Spinal cord (tissue), 10 donors: ENCODE results near the gene CCDC27. TPM values are rescaled to one million over a fixed set of nuclear protein-coding genes. Genes with fewer than 3 reads are reported as not detected.

Experiments used
- DNase-seq, 6 donors: peaks; one replicate each; pipeline versions ENCODE4 v3.0.0 to v3.0.0-alpha.2; 2013 to 2015; ENCODE audit warnings: low spot score in 6 of 6, low read depth in 4 of 6
- H3K27ac ChIP-seq: one replicate; pipeline ENCODE4 v1.5.1; 2013; ENCODE audit warnings: low read depth, low read length, control low read depth
- H3K27me3 ChIP-seq: one replicate; pipeline ENCODE4 v1.6.1; 2013; ENCODE audit warnings: low read length; ENCODE audit not compliant: control insufficient read depth, insufficient read depth
- H3K36me3 ChIP-seq: one replicate; pipeline ENCODE4 v1.6.1; 2013; ENCODE audit warnings: low read length; ENCODE audit not compliant: control insufficient read depth, insufficient read depth
- H3K4me1 ChIP-seq: one replicate; pipeline ENCODE4 v1.6.1; 2013; ENCODE audit warnings: low read length; ENCODE audit not compliant: control insufficient read depth, insufficient read depth
- H3K4me3 ChIP-seq: one replicate; pipeline ENCODE4 v1.5.1; 2013; ENCODE audit warnings: low read depth, low read length, control low read depth
- H3K9me3 ChIP-seq: one replicate; pipeline ENCODE4 v1.6.1; 2013; ENCODE audit warnings: low read length; ENCODE audit not compliant: control insufficient read depth, insufficient read depth
- WGBS: methylation state at CpG from one replicate; pipeline ENCODE4 v1.1.5; 2013; ENCODE audit warnings: missing lambda C conversion rate; ENCODE audit not compliant: insufficient coverage; 5-methylcytosine and 5-hydroxymethylcytosine counted together
- polyA plus RNA-seq, 2 donors: library from polyadenylated mRNA; unstranded; fragments of 120-200 nt; gene quantifications; one replicate each; pipeline ENCODE4 v1.2.1, GENCODE V29; 2013; ENCODE audit not compliant: insufficient read length in 2 of 2
- total RNA-seq, 2 donors: library from RNA; depleted of rRNA in 1 of 2; stranded (reverse); fragments of 120-200 nt in 1 of 2; fragments of >200 nt in 1 of 2; gene quantifications; one replicate each; pipeline versions ENCODE4 v1.2.3 to v1.2.4, GENCODE V29; 2013 to 2014
- donor health status: healthy.

CCDC27 gene
- total and polyA plus RNA-seq, 4 donors = 0.11 to 0.26 TPM; not detected in 2

DNA sequence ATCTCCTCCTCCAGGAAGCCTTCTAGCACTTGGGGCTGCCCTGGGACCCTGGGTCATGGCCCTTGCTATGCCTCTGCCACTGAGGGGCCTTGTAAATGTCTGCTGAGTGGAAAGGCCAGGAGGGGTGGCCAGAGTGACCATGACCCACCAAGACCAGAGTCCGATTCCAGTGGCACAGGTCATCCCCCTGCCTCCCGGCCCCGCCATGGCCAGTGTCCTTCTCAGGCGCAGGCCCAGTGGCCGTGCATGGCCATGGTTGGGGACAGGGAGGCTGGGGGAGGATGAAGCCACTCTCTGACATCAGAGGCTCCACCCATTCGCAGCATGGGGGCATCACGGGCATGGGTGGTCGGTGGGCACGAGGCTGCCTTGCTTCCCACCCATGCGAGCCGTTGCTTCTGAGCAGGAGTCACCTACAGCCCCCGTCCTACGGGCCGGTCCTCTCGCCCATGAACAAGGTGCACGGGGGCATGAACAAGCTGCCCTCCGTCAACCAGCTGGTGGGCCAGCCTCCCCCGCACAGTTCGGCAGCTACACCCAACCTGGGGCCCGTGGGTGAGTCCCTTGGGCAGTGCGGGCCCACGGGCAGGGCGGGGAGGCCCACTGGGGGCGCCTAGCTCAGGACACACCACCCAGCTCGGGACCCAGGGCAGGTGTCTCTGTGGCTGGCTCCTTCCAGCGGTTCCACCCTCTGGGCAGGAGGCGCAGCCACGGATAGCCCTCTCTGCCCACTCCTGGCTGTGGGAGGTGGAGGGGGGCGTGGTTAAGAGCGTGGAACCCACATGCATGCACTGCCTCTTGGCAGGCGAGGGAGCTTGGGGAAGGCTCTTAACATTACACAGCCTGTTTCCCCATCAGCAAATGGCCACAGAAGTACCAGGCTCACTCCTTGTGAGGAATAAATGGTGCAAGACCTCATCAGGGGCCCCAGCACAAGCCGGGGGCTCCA is 22.4 kb upstream of the CCDC27 start:
- no peak for DNase-seq
- peaks cover 20% of the 10 kb centered on the region for H3K36me3 ChIP-seq
- peaks cover 15% of the 10 kb centered on the region for H3K27me3 ChIP-seq
- no peak overlapping the region for H3K4me3 ChIP-seq
- no peak overlapping the region for H3K27ac ChIP-seq
- H3K4me1 ChIP-seq = peaks cover 30% of the 10 kb centered on the region
- H3K9me3 ChIP-seq = no peaks in the 10 kb centered on the region
- 84% methylated on average over 30 of the region's 32 CpGs for WGBS

DNA sequence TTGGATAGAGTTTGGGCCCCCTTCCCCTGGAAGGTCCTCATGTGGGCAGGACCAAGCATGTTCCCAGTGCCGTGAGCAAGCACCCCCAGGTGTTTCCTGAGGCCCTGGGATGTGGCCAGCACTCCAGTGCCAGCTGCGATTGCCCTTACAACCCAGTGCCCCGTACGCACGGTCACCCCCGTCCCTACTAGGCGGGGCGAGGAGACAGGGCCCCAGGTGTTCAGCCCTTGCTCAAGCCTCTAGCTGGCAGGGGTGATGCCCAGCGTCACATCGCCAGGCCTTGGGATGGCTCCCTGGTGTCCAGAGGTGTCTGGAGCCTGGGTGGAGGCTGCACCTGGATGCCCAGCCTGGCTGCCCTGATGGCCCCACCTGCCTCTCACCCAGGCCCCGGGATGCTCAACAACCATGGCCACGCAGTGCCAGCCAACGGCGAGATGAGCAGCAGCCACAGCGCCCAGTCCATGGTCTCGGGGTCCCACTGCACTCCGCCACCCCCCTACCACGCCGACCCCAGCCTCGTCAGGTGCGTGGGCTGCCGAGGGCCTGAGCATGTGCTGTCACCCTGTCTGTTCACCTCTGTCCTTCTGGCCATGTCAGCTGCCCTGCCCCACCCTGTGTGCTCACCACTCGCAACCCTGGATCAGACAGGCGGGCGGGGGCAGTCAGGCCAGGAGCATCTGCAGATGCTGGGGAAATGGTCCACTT is 21.6 kb upstream of the CCDC27 start:
- peaks cover 28% of the 10 kb centered on the region for H3K36me3 ChIP-seq
- peaks cover 15% of the 10 kb centered on the region for H3K27me3 ChIP-seq
- WGBS = 86% methylated on average over 25 of the region's 25 CpGs
- H3K4me1 ChIP-seq = peaks cover 30% of the 10 kb centered on the region
- H3K9me3 ChIP-seq = no peaks in the 10 kb centered on the region
- DNase-seq = no peak
- no peak overlapping the region for H3K27ac ChIP-seq
- no peak overlapping the region for H3K4me3 ChIP-seq

DNA sequence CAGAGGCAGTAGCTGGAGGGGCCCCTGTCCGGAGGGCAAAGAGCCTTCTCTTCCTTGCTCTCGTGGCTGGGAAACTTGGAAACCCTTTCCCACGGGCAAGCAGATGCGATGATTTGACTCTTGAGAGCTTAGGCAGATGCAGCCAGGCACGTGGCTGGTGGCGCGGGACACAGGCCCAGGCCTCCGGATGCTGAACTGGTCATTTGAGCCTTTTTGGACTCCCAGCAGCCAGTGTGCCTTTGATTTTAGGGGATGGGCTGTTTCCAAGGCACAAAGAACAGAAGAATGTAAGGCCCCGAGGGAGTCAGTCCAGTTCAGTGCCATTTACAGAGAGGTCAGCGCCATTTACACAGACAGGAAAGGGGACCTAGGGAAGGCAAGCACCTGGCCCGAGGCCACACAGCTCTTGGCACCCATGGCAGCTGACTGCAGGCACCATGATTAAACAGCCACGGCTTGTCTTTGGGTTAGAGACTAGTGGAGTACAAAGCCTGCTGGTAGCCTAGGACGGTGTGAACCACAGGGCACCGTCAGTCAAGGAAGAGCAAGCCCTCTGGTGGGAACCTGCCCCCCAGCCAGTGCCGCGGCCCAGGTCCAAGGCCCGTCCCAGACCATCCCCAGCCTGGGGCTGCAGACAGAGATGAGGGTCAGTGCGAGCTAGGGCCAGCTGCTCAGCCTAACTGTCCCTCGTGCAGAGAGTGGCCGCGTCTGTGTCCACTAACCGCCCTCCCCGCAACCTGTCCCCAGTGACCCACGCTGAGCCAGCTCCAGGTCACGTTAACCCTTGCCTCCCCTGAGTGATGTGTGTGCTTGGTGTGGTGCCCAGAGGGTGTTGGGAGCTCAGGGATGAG is 20.4 kb upstream of the CCDC27 start:
- no peak for DNase-seq
- peaks cover 15% of the 10 kb centered on the region for H3K27me3 ChIP-seq
- H3K9me3 ChIP-seq = no peaks in the 10 kb centered on the region
- no peak overlapping the region for H3K27ac ChIP-seq
- peaks cover 30% of the 10 kb centered on the region for H3K4me1 ChIP-seq
- no peak overlapping the region for H3K4me3 ChIP-seq
- H3K36me3 ChIP-seq = peaks cover 39% of the 10 kb centered on the region
- 34% methylated on average over 21 of the region's 25 CpGs for WGBS

DNA sequence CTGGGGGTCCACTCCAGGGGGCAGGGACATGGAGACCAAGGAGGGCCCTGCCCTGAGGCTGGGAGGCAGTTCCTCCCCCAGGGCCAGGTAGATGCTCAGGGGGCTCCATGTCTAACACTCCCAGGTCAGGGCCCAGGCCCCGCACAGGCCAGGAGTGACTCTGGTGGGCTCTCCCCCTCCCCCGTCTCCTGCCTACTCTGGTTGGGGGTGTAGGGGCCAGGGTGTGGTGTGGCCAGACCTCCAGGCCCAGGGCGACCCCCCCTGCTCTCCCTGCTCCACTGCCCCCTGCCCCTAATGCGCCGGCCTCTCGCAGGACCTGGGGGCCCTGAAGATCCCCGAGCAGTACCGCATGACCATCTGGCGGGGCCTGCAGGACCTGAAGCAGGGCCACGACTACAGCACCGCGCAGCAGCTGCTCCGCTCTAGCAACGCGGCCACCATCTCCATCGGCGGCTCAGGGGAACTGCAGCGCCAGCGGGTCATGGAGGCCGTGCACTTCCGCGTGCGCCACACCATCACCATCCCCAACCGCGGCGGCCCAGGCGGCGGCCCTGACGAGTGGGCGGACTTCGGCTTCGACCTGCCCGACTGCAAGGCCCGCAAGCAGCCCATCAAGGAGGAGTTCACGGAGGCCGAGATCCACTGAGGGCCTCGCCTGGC is 19.7 kb upstream of the CCDC27 start:
- no peak for DNase-seq
- WGBS = 17% methylated on average over 36 of the region's 37 CpGs
- H3K4me3 ChIP-seq = no peak overlapping the region

DNA sequence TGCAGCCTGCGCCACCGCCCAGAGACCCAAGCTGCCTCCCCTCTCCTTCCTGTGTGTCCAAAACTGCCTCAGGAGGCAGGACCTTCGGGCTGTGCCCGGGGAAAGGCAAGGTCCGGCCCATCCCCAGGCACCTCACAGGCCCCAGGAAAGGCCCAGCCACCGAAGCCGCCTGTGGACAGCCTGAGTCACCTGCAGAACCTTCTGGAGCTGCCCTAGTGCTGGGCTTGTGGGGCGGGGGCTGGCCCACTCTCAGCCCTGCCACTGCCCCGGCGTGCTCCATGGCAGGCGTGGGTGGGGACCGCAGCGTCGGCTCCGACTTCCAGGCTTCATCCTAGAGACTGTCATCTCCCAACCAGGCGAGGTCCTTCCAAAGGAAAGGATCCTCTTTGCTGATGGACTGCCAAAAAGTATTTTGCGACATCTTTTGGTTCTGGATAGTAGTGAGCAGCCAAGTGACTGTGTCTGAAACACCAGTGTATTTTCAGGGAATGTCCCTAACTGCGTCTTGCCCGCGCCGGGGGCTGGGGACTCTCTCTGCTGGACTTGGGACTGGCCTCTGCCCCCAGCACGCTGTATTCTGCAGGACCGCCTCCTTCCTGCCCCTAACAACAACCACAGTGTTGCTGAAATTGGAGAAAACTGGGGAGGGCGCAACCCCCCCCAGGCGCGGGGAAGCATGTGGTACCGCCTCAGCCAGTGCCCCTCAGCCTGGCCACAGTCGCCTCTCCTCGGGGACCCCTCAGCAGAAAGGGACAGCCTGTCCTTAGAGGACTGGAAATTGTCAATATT is 19.0 kb upstream of the CCDC27 start:
- Histone ChIP-seq H3K4me1 (peaks cover 30% of the 10 kb centered on the region), H3K27me3 (peaks cover 12% of the 10 kb centered on the region), H3K9me3 (no peaks in the 10 kb centered on the region), H3K36me3 (peaks cover 52% of the 10 kb centered on the region), H3K4me3 (no peak overlapping the region), H3K27ac (no peak overlapping the region)
- no peak for DNase-seq
- WGBS = 78% methylated on average over 25 of the region's 29 CpGs

More for the DNA sequence above, 19.7 kb upstream of the CCDC27 start:
- Histone ChIP-seq H3K4me1 (peaks cover 30% of the 10 kb centered on the region), H3K9me3 (no peaks in the 10 kb centered on the region), H3K27ac (no peak overlapping the region), H3K36me3 (peaks cover 45% of the 10 kb centered on the region), H3K27me3 (peaks cover 13% of the 10 kb centered on the region)

- Histone ChIP-seq H3K36me3 (peaks cover 59% of the 10 kb centered on the region), H3K27me3 (peaks cover 12% of the 10 kb centered on the region), H3K4me1 (peaks cover 30% of the 10 kb centered on the region), H3K9me3 (no peaks in the 10 kb centered on the region), H3K27ac (no peak overlapping the region), H3K4me3 (no peak overlapping the region)
- DNase-seq = no peak
- WGBS = 84% methylated on average over 13 of the region's 17 CpGs
These were observed 18.2 kb upstream of the CCDC27 start for GRCh38 chr1:3733883-3734589.

- 92% methylated on average over 16 of the region's 16 CpGs for WGBS
- Histone ChIP-seq H3K4me3 (no peak overlapping the region), H3K36me3 (peaks cover 62% of the 10 kb centered on the region), H3K27me3 (peaks cover 12% of the 10 kb centered on the region), H3K4me1 (peaks cover 30% of the 10 kb centered on the region), H3K27ac (no peak overlapping the region), H3K9me3 (no peaks in the 10 kb centered on the region)
- DNase-seq = no peak
These were observed 17.6 kb upstream of the CCDC27 start for GRCh38 chr1:3734602-3735001.

DNA sequence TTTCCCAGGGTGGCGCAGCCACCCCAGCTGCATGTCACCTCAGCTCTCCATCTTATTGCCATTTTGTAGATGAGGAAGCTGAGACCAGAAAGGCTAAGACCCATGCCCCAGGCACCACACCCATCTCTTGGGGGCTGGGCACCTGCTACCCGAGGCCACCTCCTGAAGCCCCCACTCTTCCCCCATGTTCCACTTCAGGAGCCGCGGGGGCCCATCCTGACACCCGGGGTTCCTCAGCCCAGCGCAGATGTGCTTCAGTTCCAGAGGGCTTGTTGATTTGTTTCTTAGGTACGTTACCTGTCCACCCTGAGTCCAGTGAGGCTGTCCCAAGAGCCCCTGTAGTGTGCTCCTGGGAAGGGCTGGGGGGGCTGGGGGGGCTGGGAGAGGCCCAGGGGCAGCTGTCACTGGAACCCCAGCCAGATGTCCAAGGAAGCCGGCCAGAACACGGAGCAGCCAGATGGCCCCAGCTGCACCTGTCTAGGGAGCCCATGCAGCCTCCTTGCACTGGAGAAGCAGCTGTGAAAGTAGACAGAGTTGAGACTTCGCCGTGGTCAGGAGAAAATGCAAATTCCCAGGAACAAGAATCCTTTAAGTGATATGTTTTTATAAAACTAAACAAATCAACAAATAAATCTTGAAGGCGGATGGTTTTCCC is 17.1 kb upstream of the CCDC27 start:
- no peak for DNase-seq
- Histone ChIP-seq H3K9me3 (no peaks in the 10 kb centered on the region), H3K27me3 (peaks cover 12% of the 10 kb centered on the region), H3K27ac (no peak overlapping the region), H3K36me3 (peaks cover 68% of the 10 kb centered on the region), H3K4me1 (peaks cover 30% of the 10 kb centered on the region), H3K4me3 (no peak overlapping the region)
- WGBS = 79% methylated on average over 6 of the region's 12 CpGs
